A673 (cell line): ENCODE measurements around the gene CREB3L2.

Experiments used
- CTCF ChIP-seq: fragments of 300-800, 200-600 bp; sonication (generic); conservative IDR thresholded peaks from 2 replicates; pipeline ENCODE4 v1.5.1; 2017; ENCODE audit warnings: low read depth, mild to moderate bottlenecking, antibody characterized with exemption, low read length, moderate library complexity, mixed read lengths
- EZH2 ChIP-seq: fragments of 200-600 bp; sonication (generic); IDR thresholded peaks from 2 replicates; pipeline ENCODE4 v1.6.1; 2017; ENCODE audit warnings: borderline replicate concordance, low read depth, mild to moderate bottlenecking, mixed read lengths, antibody characterized with exemption, low read length; ENCODE audit not compliant: poor library complexity, severe bottlenecking

GRCh38 chr7:138002828-138003189 lies 923 bp upstream of the CREB3L2 start:
- TF ChIP-seq CTCF (no peak), EZH2 (no peak)
